CD14-positive monocyte (primary cell): ENCODE results near the gene ARHGEF10L. TPM values are rescaled to one million over a fixed set of nuclear protein-coding genes. Genes with fewer than 3 reads are reported as not detected.

Experiments
- DNase-seq, 3 donors: peaks; one replicate each; pipeline ENCODE4 v3.0.0-alpha.2; 2011 to 2022
- H2AFZ ChIP-seq: 2 replicates; pipeline ENCODE4 v1.6.0; 2012; ENCODE audit warnings: mild to moderate bottlenecking, low read depth, low read length, inconsistent platforms; ENCODE audit not compliant: insufficient read depth, poor library complexity, severe bottlenecking
- H3K27ac ChIP-seq, 2 donors: 1 replicate in 1 of 2; 2 replicates in 1 of 2; pipeline ENCODE4 v1.5.1; 2012 to 2013; ENCODE audit warnings: low read length in 2 of 2, control low read depth in 1 of 2, inconsistent platforms in 1 of 2, low read depth in 1 of 2, mild to moderate bottlenecking in 1 of 2
- H3K27me3 ChIP-seq, 2 donors: one replicate each; pipeline versions ENCODE4 v1.6.0 to v1.6.1; 2011 to 2013; ENCODE audit warnings: low read length in 2 of 2; ENCODE audit not compliant: control insufficient read depth in 2 of 2, insufficient read depth in 2 of 2
- H3K36me3 ChIP-seq, 2 donors: replicated peaks in 1 of 2; 1 replicate in 1 of 2; 2 replicates in 1 of 2; pipeline versions ENCODE4 v1.5.1 to v1.6.1; 2012 to 2013; ENCODE audit warnings: low read length in 2 of 2, control low read depth in 1 of 2, inconsistent platforms in 1 of 2, mild to moderate bottlenecking in 1 of 2; ENCODE audit not compliant: insufficient read depth in 2 of 2, control insufficient read depth in 1 of 2
- H3K4me1 ChIP-seq, 2 donors: 1 replicate in 1 of 2; 2 replicates in 1 of 2; pipeline versions ENCODE4 v1.5.1 to v1.6.1; 2012 to 2013; ENCODE audit warnings: low read length in 2 of 2, control low read depth in 1 of 2, inconsistent platforms in 1 of 2, mild to moderate bottlenecking in 1 of 2, moderate library complexity in 1 of 2; ENCODE audit not compliant: insufficient read depth in 2 of 2, control insufficient read depth in 1 of 2
- H3K4me2 ChIP-seq: replicated peaks from 2 replicates; pipeline ENCODE3; 2012; ENCODE audit warnings: low read length, moderate library complexity, mild to moderate bottlenecking; ENCODE audit not compliant: poor library complexity, severe bottlenecking; ENCODE audit errors: extremely low read depth
- H3K4me3 ChIP-seq, 3 experiments: fragments of 200-600 bp in 1 of 3; sonication (generic) in 1 of 3; replicated peaks in 1 of 3; 1 replicate in 2 of 3; 2 replicates in 1 of 3; pipeline ENCODE4 v1.5.1; 2011 to 2013; ENCODE audit warnings: low read length in 3 of 3, mild to moderate bottlenecking in 3 of 3, control low read depth in 2 of 3, low read depth in 2 of 3, inconsistent platforms in 1 of 3, moderate library complexity in 1 of 3
- H3K79me2 ChIP-seq: 2 replicates; pipeline ENCODE4 v1.6.0; 2012; ENCODE audit warnings: mild to moderate bottlenecking, control low read depth, inconsistent platforms, low read length, moderate library complexity; ENCODE audit not compliant: insufficient read depth
- H3K9ac ChIP-seq: 2 replicates; pipeline ENCODE4 v1.6.0; 2017; ENCODE audit warnings: low read length, mild to moderate bottlenecking; ENCODE audit not compliant: insufficient read depth, poor library complexity, severe bottlenecking
- H3K9me3 ChIP-seq, 2 donors: replicated peaks in 1 of 2; 1 replicate in 1 of 2; 2 replicates in 1 of 2; pipeline versions ENCODE4 v1.5.1 to v1.6.1; 2012 to 2013; ENCODE audit warnings: low read length in 2 of 2, control low read depth in 1 of 2; ENCODE audit not compliant: control insufficient read depth in 1 of 2, insufficient read depth in 1 of 2
- H4K20me1 ChIP-seq: 2 replicates; pipeline ENCODE4 v1.6.0; 2012; ENCODE audit warnings: mild to moderate bottlenecking, low read length, control low read depth, moderate library complexity; ENCODE audit not compliant: insufficient read depth
- H3K27ac Mint-ChIP-seq, 7 donors: one replicate each; pipeline ENCODE4 v1.8.0; 2020; ENCODE audit warnings: mild to moderate bottlenecking in 7 of 7, mixed read lengths in 7 of 7, moderate library complexity in 6 of 7, inconsistent platforms in 2 of 7
- H3K27me3 Mint-ChIP-seq, 3 donors: one replicate each; pipeline ENCODE4 v1.8.0; 2021 to 2022; ENCODE audit warnings: low read depth in 3 of 3, mild to moderate bottlenecking in 3 of 3, mixed read lengths in 3 of 3, moderate library complexity in 3 of 3, inconsistent platforms in 1 of 3
- H3K36me3 Mint-ChIP-seq, 2 donors: one replicate each; pipeline ENCODE4 v1.8.0; 2020; ENCODE audit warnings: mixed read lengths in 2 of 2, inconsistent platforms in 1 of 2, mild to moderate bottlenecking in 1 of 2
- H3K4me1 Mint-ChIP-seq: one replicate; pipeline ENCODE4 v1.8.0; 2020; ENCODE audit warnings: mild to moderate bottlenecking, mixed read lengths
- H3K4me3 Mint-ChIP-seq, 2 donors: one replicate each; pipeline ENCODE4 v1.8.0; 2020; ENCODE audit warnings: mild to moderate bottlenecking in 2 of 2, mixed read lengths in 2 of 2, moderate library complexity in 1 of 2
- H3K9me3 Mint-ChIP-seq, 7 donors: one replicate each; pipeline ENCODE4 v1.8.0; 2020 to 2022; ENCODE audit warnings: mixed read lengths in 7 of 7, mild to moderate bottlenecking in 6 of 7, moderate library complexity in 6 of 7, inconsistent platforms in 2 of 7
- WGBS: methylation state at CpG from one replicate; pipeline ENCODE4 v1.1.5; 2013; ENCODE audit warnings: missing lambda C conversion rate; ENCODE audit not compliant: insufficient coverage; 5-methylcytosine and 5-hydroxymethylcytosine counted together
- intact Hi-C, 2 donors: fragments of 100-400 bp; cut with micrococcal nuclease; formaldehyde crosslinking; loops; one replicate each; pipeline versions ENCODE4 v1.15.0 to v1.15.1; 2023
- polyA plus RNA-seq, 3 donors: library from polyadenylated mRNA; depleted of rRNA in 1 of 3; unstranded in 2 of 3; stranded (reverse) in 1 of 3; fragments of 300-500 nt in 2 of 3; fragments of >200 nt in 1 of 3; fragmentation: Illumina TruSeq in 2 of 3; gene quantifications; 1 replicate in 2 of 3; 2 replicates in 1 of 3; pipeline ENCODE4 v1.2.3, GENCODE V29; 2012 to 2021
- TF ChIP-seq, protein P1 (sequence below): fragments of 200-600 bp; IDR thresholded peaks from one replicate; pipeline ENCODE4 v1.8.0; 2022; ENCODE audit warnings: antibody characterized with exemption, mild to moderate bottlenecking

Gene ARHGEF10L
- polyA plus RNA-seq, 3 donors, result 20.7 to 95.7 (median 23.7) TPM

DNA sequence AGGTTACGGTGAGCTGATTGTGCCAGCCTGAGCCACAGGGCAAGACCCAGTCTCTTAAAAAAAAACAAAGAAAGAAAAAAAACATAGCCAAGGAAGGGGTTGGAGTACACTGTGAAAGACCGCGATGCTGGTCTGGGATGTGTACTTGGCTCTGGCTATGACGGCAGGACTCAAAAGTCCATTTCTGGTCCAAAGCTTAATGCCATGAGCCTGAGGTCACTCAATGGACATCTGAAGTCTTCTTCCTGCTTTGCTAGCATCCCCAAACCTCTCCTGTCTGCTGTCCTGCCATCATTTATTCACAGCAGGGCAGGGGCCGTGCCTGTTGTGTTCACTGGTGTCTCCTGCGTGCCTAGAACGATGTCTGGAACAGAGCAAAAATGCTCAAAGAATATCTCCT is 1.5 kb upstream of the ARHGEF10L start:
- H3K9me3 Mint-ChIP-seq, result peaks cover 0 to 10% (median 4%) of the 10 kb centered on the region in 7 donors
- Histone ChIP-seq H3K27me3 (peaks cover 21 to 30% of the 10 kb centered on the region in 2 donors), H3K9me3 (peaks cover 0 to 6% of the 10 kb centered on the region in 2 donors), H2AFZ (no peak overlapping the region), H3K79me2 (no peaks in the 10 kb centered on the region), H3K4me1 (peaks cover 36 to 40% of the 10 kb centered on the region in 2 donors), H3K4me2 (no peak overlapping the region), H4K20me1 (no peaks in the 10 kb centered on the region), H3K4me3 (no peak overlapping the region), H3K9ac (no peak overlapping the region), H3K27ac (no peak overlapping the region), H3K36me3 (no peaks in the 10 kb centered on the region)
- no peak overlapping the region for H3K27ac Mint-ChIP-seq
- H3K27me3 Mint-ChIP-seq, result peaks cover 38 to 48% (median 48%) of the 10 kb centered on the region in 3 donors
- no peak for DNase-seq
- intact Hi-C loops, result no loop called here
- peaks cover 4 to 5% of the 10 kb centered on the region in 2 donors for H3K36me3 Mint-ChIP-seq
- WGBS, result 86% methylated on average over 3 of the region's 7 CpGs
- TF ChIP-seq, protein P1, sequence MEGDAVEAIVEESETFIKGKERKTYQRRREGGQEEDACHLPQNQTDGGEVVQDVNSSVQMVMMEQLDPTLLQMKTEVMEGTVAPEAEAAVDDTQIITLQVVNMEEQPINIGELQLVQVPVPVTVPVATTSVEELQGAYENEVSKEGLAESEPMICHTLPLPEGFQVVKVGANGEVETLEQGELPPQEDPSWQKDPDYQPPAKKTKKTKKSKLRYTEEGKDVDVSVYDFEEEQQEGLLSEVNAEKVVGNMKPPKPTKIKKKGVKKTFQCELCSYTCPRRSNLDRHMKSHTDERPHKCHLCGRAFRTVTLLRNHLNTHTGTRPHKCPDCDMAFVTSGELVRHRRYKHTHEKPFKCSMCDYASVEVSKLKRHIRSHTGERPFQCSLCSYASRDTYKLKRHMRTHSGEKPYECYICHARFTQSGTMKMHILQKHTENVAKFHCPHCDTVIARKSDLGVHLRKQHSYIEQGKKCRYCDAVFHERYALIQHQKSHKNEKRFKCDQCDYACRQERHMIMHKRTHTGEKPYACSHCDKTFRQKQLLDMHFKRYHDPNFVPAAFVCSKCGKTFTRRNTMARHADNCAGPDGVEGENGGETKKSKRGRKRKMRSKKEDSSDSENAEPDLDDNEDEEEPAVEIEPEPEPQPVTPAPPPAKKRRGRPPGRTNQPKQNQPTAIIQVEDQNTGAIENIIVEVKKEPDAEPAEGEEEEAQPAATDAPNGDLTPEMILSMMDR, result no peak
- peaks cover 31% of the 10 kb centered on the region for H3K4me1 Mint-ChIP-seq
- H3K4me3 Mint-ChIP-seq, result peak overlapping the region; percentile 47 to 91

DNA sequence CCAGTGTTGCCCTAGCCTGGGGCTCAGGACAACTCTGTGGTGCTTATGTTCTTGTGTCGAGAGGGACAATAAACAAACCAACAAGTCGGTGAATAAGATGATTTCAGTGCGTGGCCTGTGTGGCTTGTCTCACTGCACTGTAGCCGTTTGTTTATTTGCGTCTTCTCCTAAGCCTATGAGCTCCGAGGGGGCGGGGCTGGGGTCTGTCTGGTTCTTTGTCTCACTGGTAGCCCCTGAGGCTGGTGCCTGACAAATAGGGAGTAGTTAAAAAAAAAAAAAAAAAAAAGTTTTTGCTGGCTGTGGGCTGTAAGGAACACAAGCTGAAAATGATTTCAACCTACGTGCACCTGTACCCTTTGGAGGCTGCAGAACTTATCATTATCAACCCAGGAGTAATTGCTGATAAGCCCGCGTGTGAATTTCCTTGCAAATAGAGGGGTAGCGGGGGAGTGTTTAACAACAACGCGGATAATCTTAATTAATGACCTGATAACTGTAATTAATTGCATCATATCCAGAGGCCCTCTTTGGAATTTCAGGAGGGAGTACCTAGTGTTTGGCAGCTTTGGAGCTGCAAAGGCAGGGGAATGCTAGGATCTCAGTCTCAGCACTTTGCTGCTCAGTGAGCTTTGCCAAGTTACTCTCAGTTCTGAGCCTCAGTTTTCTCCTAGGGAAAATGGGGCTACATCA is 925 bp upstream of the ARHGEF10L start:
- Histone ChIP-seq H3K36me3 (no peaks in the 10 kb centered on the region), H3K9me3 (peaks cover 0 to 6% of the 10 kb centered on the region in 2 donors), H3K27me3 (peaks cover 21 to 30% of the 10 kb centered on the region in 2 donors), H3K79me2 (no peaks in the 10 kb centered on the region), H3K27ac (no peak overlapping the region), H4K20me1 (no peaks in the 10 kb centered on the region), H3K4me2 (no peak overlapping the region), H3K4me1 (peaks cover 36 to 40% of the 10 kb centered on the region in 2 donors), H2AFZ (no peak overlapping the region), H3K9ac (no peak overlapping the region), H3K4me3 (no peak overlapping the region)
- WGBS, result 32% methylated on average over 6 of the region's 13 CpGs
- TF ChIP-seq, protein P1, result no peak
- peaks cover 0 to 10% (median 4%) of the 10 kb centered on the region in 7 donors for H3K9me3 Mint-ChIP-seq
- peaks cover 4 to 5% of the 10 kb centered on the region in 2 donors for H3K36me3 Mint-ChIP-seq
- intact Hi-C loops, result no loop called here
- peaks cover 31% of the 10 kb centered on the region for H3K4me1 Mint-ChIP-seq
- H3K27me3 Mint-ChIP-seq, result peaks cover 40 to 50% (median 44%) of the 10 kb centered on the region in 3 donors
- DNase-seq, result no peak
- peak overlapping the region; percentile 82 to 91 for H3K4me3 Mint-ChIP-seq
- H3K27ac Mint-ChIP-seq, result peak overlapping the region in 1 of 7 donors; percentile 7
